Measurements from ENCODE around the gene CRYZ.

GRCh38 chr1:74677926-74678325 lies 54.9 kb downstream of the CRYZ start:
- no peak for TF ChIP-seq MAX (IDR thresholded peaks at IDR 0.05; ENCODE audit: low read depth)
- no peak for TF ChIP-seq YY1 (IDR thresholded peaks at IDR 0.05; ENCODE audit: low read depth)
- TF ChIP-seq CTCF (IDR thresholded peaks at IDR 0.05): no peak
- TF ChIP-seq MXI1 (IDR thresholded peaks at IDR 0.05; ENCODE audit: low read depth, low read length): no peak
- TF ChIP-seq ELF1 (IDR thresholded peaks at IDR 0.05): no peak
